HEK293 (cell line): Measurements from ENCODE around the gene C11orf54.

Experiments
- CTCF ChIP-seq: fragments of 450-650 bp; formaldehyde crosslinking; IDR thresholded peaks from 2 replicates; pipeline ENCODE4 v1.5.1; 2016; ENCODE audit warnings: missing biosample characterization, missing genetic modification characterization
- KLF9 ChIP-seq: fragments of 450-650 bp; formaldehyde crosslinking; IDR thresholded peaks from 2 replicates; pipeline ENCODE4 v1.5.1; 2016; ENCODE audit warnings: missing biosample characterization, missing genetic modification characterization, low read depth
- MYNN ChIP-seq: fragments of 450-650 bp; formaldehyde crosslinking; IDR thresholded peaks from 2 replicates; pipeline ENCODE4 v1.5.1; 2016; ENCODE audit warnings: missing biosample characterization, missing genetic modification characterization, borderline replicate concordance
- ZNF239 ChIP-seq: fragments of 450-650 bp; formaldehyde crosslinking; IDR thresholded peaks from 2 replicates; pipeline ENCODE4 v1.5.1; 2016; ENCODE audit warnings: missing biosample characterization, missing genetic modification characterization
- ZNF426 ChIP-seq: fragments of 450-650 bp; formaldehyde crosslinking; IDR thresholded peaks from 2 replicates; pipeline ENCODE4 v1.5.1; 2017; ENCODE audit warnings: missing biosample characterization, missing genetic modification characterization, mild to moderate bottlenecking, inconsistent platforms, moderate library complexity
- ZNF548 ChIP-seq: fragments of 450-650 bp; formaldehyde crosslinking; IDR thresholded peaks from 2 replicates; pipeline ENCODE4 v1.5.1; 2016; ENCODE audit warnings: missing biosample characterization, missing genetic modification characterization
- ZNF645 ChIP-seq: fragments of 450-650 bp; formaldehyde crosslinking; IDR thresholded peaks from 2 replicates; pipeline ENCODE4; 2016; ENCODE audit warnings: missing biosample characterization, missing genetic modification characterization

- TF ChIP-seq CTCF (tag by site-specific recombination) (no peak), MYNN (no peak), KLF9 (no peak), ZNF426 (tag by site-specific recombination) (no peak), ZNF239 (tag by site-specific recombination) (no peak), ZNF645 (no peak), ZNF548 (tag by site-specific recombination) (no peak)
These were observed 41.9 kb downstream of the C11orf54 start for GRCh38 chr11:93783362-93783761.
